Endodermal cell (in vitro differentiated cells): ENCODE results near the gene SORCS1. TPM values are rescaled to one million over a fixed set of nuclear protein-coding genes. Genes with fewer than 3 reads are reported as not detected.

ENCODE experiments used
- DNase-seq: peaks from one replicate; pipeline ENCODE4 v3.0.0-alpha.2; 2017
- H3K27ac ChIP-seq: 2 replicates; pipeline ENCODE4 v1.5.1; 2013; ENCODE audit warnings: mild to moderate bottlenecking, low read depth, low read length, moderate library complexity
- H3K27me3 ChIP-seq: 2 replicates; pipeline ENCODE4 v1.6.1; 2013; ENCODE audit warnings: mild to moderate bottlenecking, low read length, moderate library complexity; ENCODE audit not compliant: insufficient read depth, control insufficient read depth, poor library complexity, severe bottlenecking
- H3K36me3 ChIP-seq: 2 replicates; pipeline ENCODE4 v1.7.0; 2013; ENCODE audit warnings: mild to moderate bottlenecking, low read length, moderate library complexity; ENCODE audit not compliant: control insufficient read depth, insufficient read depth
- H3K4me1 ChIP-seq: one replicate; pipeline ENCODE4 v1.7.0; 2013; ENCODE audit warnings: low read length; ENCODE audit not compliant: control insufficient read depth, insufficient read depth
- H3K4me3 ChIP-seq: 2 replicates; pipeline ENCODE4 v1.5.1; 2013; ENCODE audit warnings: mild to moderate bottlenecking, low read length, moderate library complexity
- H3K9ac ChIP-seq: 2 replicates; pipeline ENCODE4 v1.6.1; 2013; ENCODE audit warnings: mild to moderate bottlenecking, low read length, moderate library complexity; ENCODE audit not compliant: poor library complexity, severe bottlenecking; ENCODE audit errors: extremely low read depth
- H3K9me3 ChIP-seq: 2 replicates; pipeline ENCODE4 v1.6.1; 2013; ENCODE audit warnings: mild to moderate bottlenecking, low read length, moderate library complexity; ENCODE audit not compliant: control insufficient read depth
- H3K27ac Mint-ChIP-seq: 2 replicates; pipeline ENCODE4 v1.8.0; 2020; ENCODE audit warnings: mixed read lengths
- H3K27me3 Mint-ChIP-seq: 2 replicates; pipeline ENCODE4 v1.8.0; 2021; ENCODE audit warnings: mild to moderate bottlenecking, mixed read lengths; ENCODE audit not compliant: insufficient read depth
- H3K36me3 Mint-ChIP-seq: 2 replicates; pipeline ENCODE4 v1.8.0; 2020; ENCODE audit warnings: low read depth, mixed read lengths
- H3K4me1 Mint-ChIP-seq: 2 replicates; pipeline ENCODE4 v1.8.0; 2020; ENCODE audit warnings: mixed read lengths
- H3K4me3 Mint-ChIP-seq: 2 replicates; pipeline ENCODE4 v1.8.0; 2020; ENCODE audit warnings: mild to moderate bottlenecking, moderate library complexity, mixed read lengths
- H3K9me3 Mint-ChIP-seq: 2 replicates; pipeline ENCODE4 v1.8.0; 2020; ENCODE audit warnings: mild to moderate bottlenecking, mixed read lengths
- WGBS, 2 experiments: methylation state at CpG; one replicate each; pipeline versions ENCODE4 v1.1.5 to v1.1.7; 2013; ENCODE audit warnings: missing lambda C conversion rate in 2 of 2, mixed read lengths in 1 of 2; ENCODE audit not compliant: insufficient coverage in 1 of 2, insufficient read length in 1 of 2; 5-methylcytosine and 5-hydroxymethylcytosine counted together
- total RNA-seq, 2 donors: library from RNA; stranded (reverse); fragmentation: NEBNext Ultra II Directional in 1 of 2; extraction: Animal tissue kit (Norgen Biotek cat#: 25700) in 1 of 2; gene quantifications; 2 replicates in 1 of 2; 3 replicates in 1 of 2; pipeline ENCODE4 v1.2.1, GENCODE V29; 2021
- TF ChIP-seq, protein P1 (sequence below): fragments of 200-600 bp; sonication (generic); conservative IDR thresholded peaks from 2 replicates; pipeline ENCODE4 v1.5.0; 2021; ENCODE audit warnings: antibody characterized with exemption, mild to moderate bottlenecking

The SORCS1 gene
- total RNA-seq, 2 donors from 2014 or later = 57.4 to 79.6 TPM

- no peaks in the 10 kb centered on the region for H3K9me3 ChIP-seq
- no peaks in the 10 kb centered on the region for H3K9me3 Mint-ChIP-seq
- TF ChIP-seq, protein P1, sequence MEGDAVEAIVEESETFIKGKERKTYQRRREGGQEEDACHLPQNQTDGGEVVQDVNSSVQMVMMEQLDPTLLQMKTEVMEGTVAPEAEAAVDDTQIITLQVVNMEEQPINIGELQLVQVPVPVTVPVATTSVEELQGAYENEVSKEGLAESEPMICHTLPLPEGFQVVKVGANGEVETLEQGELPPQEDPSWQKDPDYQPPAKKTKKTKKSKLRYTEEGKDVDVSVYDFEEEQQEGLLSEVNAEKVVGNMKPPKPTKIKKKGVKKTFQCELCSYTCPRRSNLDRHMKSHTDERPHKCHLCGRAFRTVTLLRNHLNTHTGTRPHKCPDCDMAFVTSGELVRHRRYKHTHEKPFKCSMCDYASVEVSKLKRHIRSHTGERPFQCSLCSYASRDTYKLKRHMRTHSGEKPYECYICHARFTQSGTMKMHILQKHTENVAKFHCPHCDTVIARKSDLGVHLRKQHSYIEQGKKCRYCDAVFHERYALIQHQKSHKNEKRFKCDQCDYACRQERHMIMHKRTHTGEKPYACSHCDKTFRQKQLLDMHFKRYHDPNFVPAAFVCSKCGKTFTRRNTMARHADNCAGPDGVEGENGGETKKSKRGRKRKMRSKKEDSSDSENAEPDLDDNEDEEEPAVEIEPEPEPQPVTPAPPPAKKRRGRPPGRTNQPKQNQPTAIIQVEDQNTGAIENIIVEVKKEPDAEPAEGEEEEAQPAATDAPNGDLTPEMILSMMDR = no peak
- no peak overlapping the region for H3K9ac ChIP-seq
- DNase-seq = no peak
- H3K27ac Mint-ChIP-seq = no peak overlapping the region
- H3K27me3 Mint-ChIP-seq = no peaks in the 10 kb centered on the region
- H3K4me3 Mint-ChIP-seq = no peak overlapping the region
- H3K4me3 ChIP-seq = no peak overlapping the region
- H3K4me1 ChIP-seq = peaks cover 5% of the 10 kb centered on the region
- H3K36me3 Mint-ChIP-seq = no peaks in the 10 kb centered on the region
- H3K27ac ChIP-seq = no peak overlapping the region
- no peaks in the 10 kb centered on the region for H3K27me3 ChIP-seq
- no peaks in the 10 kb centered on the region for H3K4me1 Mint-ChIP-seq
- no peaks in the 10 kb centered on the region for H3K36me3 ChIP-seq
These were observed 607.5 kb downstream of the SORCS1 start for GRCh38 chr10:106557053-106557452.

- Histone ChIP-seq H3K4me3 (no peak overlapping the region), H3K27me3 (no peaks in the 10 kb centered on the region), H3K36me3 (no peaks in the 10 kb centered on the region), H3K4me1 (peaks cover 5% of the 10 kb centered on the region), H3K9ac (no peak overlapping the region), H3K9me3 (no peaks in the 10 kb centered on the region), H3K27ac (no peak overlapping the region)
- DNase-seq = no peak
- no peaks in the 10 kb centered on the region for H3K36me3 Mint-ChIP-seq
- 89 to 95% methylated on average over 2 of the region's 2 CpGs for WGBS, 2 experiments
- no peaks in the 10 kb centered on the region for H3K27me3 Mint-ChIP-seq
- TF ChIP-seq, protein P1 = peak; percentile 69
- no peaks in the 10 kb centered on the region for H3K4me1 Mint-ChIP-seq
- no peak overlapping the region for H3K27ac Mint-ChIP-seq
- no peaks in the 10 kb centered on the region for H3K9me3 Mint-ChIP-seq
- no peak overlapping the region for H3K4me3 Mint-ChIP-seq
These were observed 608.9 kb downstream of the SORCS1 start for GRCh38 chr10:106555599-106555998.

DNA sequence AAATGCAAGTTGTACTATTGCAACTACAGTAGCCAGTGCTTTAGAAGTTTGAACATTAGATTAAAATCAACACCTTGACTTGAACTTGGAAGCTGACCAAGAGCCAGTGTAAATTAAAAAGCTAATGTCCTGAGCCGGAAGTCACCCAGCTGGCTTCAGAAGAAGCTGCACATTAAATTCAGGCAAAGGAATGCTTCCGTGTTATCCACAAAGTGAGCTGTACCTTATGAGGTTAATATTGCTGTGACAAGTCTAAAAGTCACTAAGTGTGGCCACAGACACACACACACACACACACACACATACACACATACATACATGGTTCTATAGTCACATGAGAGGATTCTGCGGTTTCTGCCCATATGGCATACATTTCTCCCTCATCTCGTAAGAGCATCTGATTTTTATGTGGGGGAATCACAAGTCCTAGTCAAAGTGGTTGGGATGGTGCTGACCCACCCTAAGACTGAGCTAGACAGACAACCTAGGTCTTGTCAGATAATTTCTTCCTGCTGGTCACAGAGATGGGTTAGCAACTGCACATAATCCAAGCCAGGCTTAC, 612.9 kb downstream of the SORCS1 start:
- H3K9me3 Mint-ChIP-seq = no peaks in the 10 kb centered on the region
- no peaks in the 10 kb centered on the region for H3K36me3 Mint-ChIP-seq
- no peaks in the 10 kb centered on the region for H3K27me3 Mint-ChIP-seq
- Histone ChIP-seq H3K9ac (no peak overlapping the region), H3K36me3 (no peaks in the 10 kb centered on the region), H3K4me1 (peaks cover 5% of the 10 kb centered on the region), H3K9me3 (no peaks in the 10 kb centered on the region), H3K27me3 (no peaks in the 10 kb centered on the region), H3K27ac (no peak overlapping the region), H3K4me3 (no peak overlapping the region)
- H3K4me1 Mint-ChIP-seq = peaks cover 4% of the 10 kb centered on the region
- no peak for DNase-seq
- WGBS, 2 experiments = 92 to 100% methylated on average over 1 to 4 of the region's 4 CpGs
- TF ChIP-seq, protein P1 = no peak
- H3K4me3 Mint-ChIP-seq = no peak overlapping the region
- H3K27ac Mint-ChIP-seq = no peak overlapping the region
